ENCODE measurements around the gene ZNRF4. TPM values are rescaled to one million over a fixed set of nuclear protein-coding genes. Genes with fewer than 3 reads are reported as not detected.
"Not testable (repeated sequence)": the region's sequence is repeated elsewhere in the genome, so short reads cannot be mapped to it uniquely, and the experiment has no call there.

Gene ZNRF4
- total RNA-seq, 1 donor from 2014 or later, result not detected

GRCh38 chr19:5484398-5485285 is 29.4 kb downstream of the ZNRF4 start:
- intact Hi-C loops (cut with DNase I), result no loop called here
- Histone ChIP-seq H3K36me3 (no peaks in the 10 kb centered on the region), H3K9me3 (peaks cover 16% of the 10 kb centered on the region), H3K4me3 (no peak overlapping the region), H3K4me1 (no peaks in the 10 kb centered on the region), H3K27ac (no peak overlapping the region), H3K27me3 (no peaks in the 10 kb centered on the region)
- no peak for DNase-seq (ENCODE audit: extremely low spot score in 2 of 2)
- TF ChIP-seq POLR2A (IDR thresholded peaks at IDR 0.05), result no peak
- no peak for TF ChIP-seq POLR2AphosphoS5 (IDR thresholded peaks at IDR 0.05; ENCODE audit: insufficient read depth in 1 of 2, low read depth in 1 of 2)
- TF ChIP-seq CTCF (IDR thresholded peaks at IDR 0.05), result no peak

DNA sequence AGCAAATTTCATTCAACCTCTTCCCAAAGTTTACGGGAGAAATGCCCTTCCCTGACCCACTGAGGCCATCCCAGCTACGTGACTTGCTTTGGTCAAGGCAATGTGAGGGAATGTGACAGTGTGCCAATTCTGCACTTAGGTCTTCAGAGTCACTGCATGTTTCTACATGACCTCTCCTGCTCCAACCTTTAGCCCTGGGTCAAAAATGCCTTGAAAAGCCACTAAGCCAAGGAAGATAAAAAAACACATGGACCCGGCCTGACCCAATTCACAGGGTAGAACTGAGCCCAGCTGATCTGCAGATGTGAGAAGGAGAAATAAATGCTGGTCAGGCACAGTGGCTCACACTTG is 30.0 kb downstream of the ZNRF4 start:
- Histone ChIP-seq H3K4me3 (no peak overlapping the region), H3K9me3 (peaks cover 16% of the 10 kb centered on the region), H3K27ac (no peak overlapping the region), H3K4me1 (no peaks in the 10 kb centered on the region), H3K36me3 (no peaks in the 10 kb centered on the region), H3K27me3 (no peaks in the 10 kb centered on the region)
- DNase-seq (ENCODE audit: extremely low spot score in 2 of 2), result no peak
- no peak for TF ChIP-seq POLR2AphosphoS5 (IDR thresholded peaks at IDR 0.05; ENCODE audit: insufficient read depth in 1 of 2, low read depth in 1 of 2)
- no peak for TF ChIP-seq CTCF (IDR thresholded peaks at IDR 0.05)
- no peak for TF ChIP-seq POLR2A (IDR thresholded peaks at IDR 0.05)
- intact Hi-C loops (cut with DNase I), result no loop called here

GRCh38 chr19:5485658-5486057 is 30.4 kb downstream of the ZNRF4 start:
- DNase-seq (ENCODE audit: extremely low spot score in 2 of 2); H3K27me3 ChIP-seq; H3K4me3 ChIP-seq; H3K36me3 ChIP-seq; intact Hi-C loops (cut with DNase I); H3K27ac ChIP-seq; H3K4me1 ChIP-seq: not testable (repeated sequence)
- peaks cover 16% of the 10 kb centered on the region for H3K9me3 ChIP-seq

DNA sequence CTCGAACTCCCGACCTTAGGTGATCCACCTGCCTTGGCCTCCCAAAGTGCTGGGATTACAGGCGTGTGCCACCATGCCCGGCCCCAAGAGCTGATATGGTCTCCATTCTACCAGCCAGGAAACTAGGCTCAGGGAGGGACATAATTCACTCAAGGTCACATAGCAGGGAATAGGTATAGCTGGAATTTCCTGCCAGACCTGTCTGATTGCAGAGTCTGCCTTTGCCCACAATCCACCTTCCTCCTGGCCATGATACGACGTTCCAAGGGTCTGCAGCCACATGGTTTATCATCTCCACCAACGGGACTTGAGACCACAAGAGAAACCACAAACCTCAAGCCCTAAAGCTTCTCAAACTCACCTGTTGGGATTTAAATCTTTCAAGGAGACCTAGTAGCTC is 32.0 kb downstream of the ZNRF4 start:
- Histone ChIP-seq H3K27ac (no peak overlapping the region), H3K4me1 (no peaks in the 10 kb centered on the region), H3K27me3 (no peaks in the 10 kb centered on the region), H3K4me3 (no peak overlapping the region), H3K9me3 (peaks cover 6% of the 10 kb centered on the region), H3K36me3 (no peaks in the 10 kb centered on the region)
- TF ChIP-seq CTCF (IDR thresholded peaks at IDR 0.05) (no peak), POLR2A (IDR thresholded peaks at IDR 0.05) (no peak), POLR2AphosphoS5 (IDR thresholded peaks at IDR 0.05; ENCODE audit: insufficient read depth in 1 of 2, low read depth in 1 of 2) (no peak)
- intact Hi-C loops (cut with DNase I), result no loop called here
- no peak for DNase-seq (ENCODE audit: extremely low spot score in 2 of 2)

GRCh38 chr19:5489551-5489950 is 34.3 kb downstream of the ZNRF4 start:
- no peak for DNase-seq (ENCODE audit: extremely low spot score in 2 of 2)
- intact Hi-C loops (cut with DNase I), result no loop called here
- H3K4me1 ChIP-seq, result no peaks in the 10 kb centered on the region
- H3K9me3 ChIP-seq, result no peaks in the 10 kb centered on the region
- TF ChIP-seq POLR2AphosphoS5 (IDR thresholded peaks at IDR 0.05; ENCODE audit: insufficient read depth in 1 of 2, low read depth in 1 of 2) (no peak), CTCF (IDR thresholded peaks at IDR 0.05) (no peak), POLR2A (IDR thresholded peaks at IDR 0.05) (no peak)
- H3K27me3 ChIP-seq, result no peaks in the 10 kb centered on the region
- H3K4me3 ChIP-seq, result no peak overlapping the region
- no peak overlapping the region for H3K27ac ChIP-seq
- no peaks in the 10 kb centered on the region for H3K36me3 ChIP-seq
